Ovary (tissue), 3 donors: Measurements from ENCODE around the gene SYNGAP1.

ENCODE experiments used
- CTCF ChIP-seq, 3 donors: fragments of 450-650 bp in 2 of 3; fragments of 200-600 bp in 1 of 3; IDR thresholded peaks; one replicate each; pipeline versions ENCODE4 v1.5.1 to v1.8.0; 2016 to 2022; ENCODE audit warnings: antibody characterized with exemption in 3 of 3, mild to moderate bottlenecking in 1 of 3
- EP300 ChIP-seq: sonication (generic); formaldehyde crosslinking; IDR thresholded peaks from one replicate; pipeline ENCODE4 v1.6.1; 2017; ENCODE audit warnings: antibody characterized with exemption
- POLR2A ChIP-seq: fragments of 450-650 bp; IDR thresholded peaks from one replicate; pipeline ENCODE4 v1.6.1; 2017; ENCODE audit warnings: antibody characterized with exemption, mild to moderate bottlenecking, moderate library complexity
- donor health status: DM: no; HTN: no; CAD: no.

GRCh38 chr6:33391922-33392594 lies 27.8 kb upstream of the SYNGAP1 start:
- TF ChIP-seq CTCF (IDR thresholded peaks at IDR 0.05), result no peak
- no peak for TF ChIP-seq POLR2A
- no peak for TF ChIP-seq EP300
